GM21360 (cell line): ENCODE measurements around the gene TPO.
"Not testable (repeated sequence)": the region's sequence is repeated elsewhere in the genome, so short reads cannot be mapped to it uniquely, and the experiment has no call there.

Experiments
- ATAC-seq: cut with Tn5 transposase; IDR thresholded peaks from one replicate; pipeline ENCODE4 v1.9.1; 2021; ENCODE audit warnings: mild to moderate bottlenecking, moderate library complexity; ENCODE audit not compliant: unreplicated experiment

The TPO gene

DNA sequence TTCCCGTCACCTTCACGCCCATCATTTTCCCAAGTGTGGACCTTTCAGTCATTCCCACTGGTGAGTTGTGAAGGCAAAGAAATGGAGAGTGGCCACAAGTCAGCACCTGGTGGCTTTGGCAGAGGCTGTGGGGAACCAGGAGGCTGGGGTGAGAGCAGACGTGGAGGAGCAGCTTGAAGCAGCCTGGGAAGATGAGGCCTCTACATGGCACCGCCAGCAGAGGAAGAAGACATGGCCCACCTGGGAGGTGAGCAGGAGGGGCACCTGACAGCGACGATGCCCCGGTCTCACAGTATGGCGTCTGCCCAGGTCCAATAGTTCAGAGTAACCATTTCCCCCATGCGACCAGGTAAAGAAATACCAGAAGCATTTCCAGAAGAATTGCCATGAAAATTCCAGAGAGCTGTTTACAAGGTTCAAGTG, 69.0 kb downstream of the TPO start:
- ATAC-seq, result no peak

DNA sequence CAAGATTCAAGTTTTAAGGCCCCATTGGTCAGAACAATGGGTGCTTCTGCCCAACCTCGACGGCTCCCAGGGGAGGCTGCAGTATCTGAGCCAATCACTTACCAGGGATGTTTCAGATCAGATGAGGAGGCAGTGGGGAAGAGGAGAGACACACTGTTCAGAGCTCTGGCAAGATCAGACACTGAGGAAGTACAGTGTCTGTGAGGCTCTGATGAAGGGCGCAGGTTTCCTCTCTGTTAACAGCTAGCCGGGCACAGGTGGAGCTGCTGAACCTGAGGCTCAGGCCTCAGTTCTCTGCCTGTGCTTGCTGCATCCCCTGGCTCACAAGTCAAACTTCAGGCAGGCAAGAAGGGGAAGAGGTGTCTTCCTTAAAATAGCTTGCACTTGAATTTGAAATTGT, 69.7 kb downstream of the TPO start:
- ATAC-seq, result no peak

DNA sequence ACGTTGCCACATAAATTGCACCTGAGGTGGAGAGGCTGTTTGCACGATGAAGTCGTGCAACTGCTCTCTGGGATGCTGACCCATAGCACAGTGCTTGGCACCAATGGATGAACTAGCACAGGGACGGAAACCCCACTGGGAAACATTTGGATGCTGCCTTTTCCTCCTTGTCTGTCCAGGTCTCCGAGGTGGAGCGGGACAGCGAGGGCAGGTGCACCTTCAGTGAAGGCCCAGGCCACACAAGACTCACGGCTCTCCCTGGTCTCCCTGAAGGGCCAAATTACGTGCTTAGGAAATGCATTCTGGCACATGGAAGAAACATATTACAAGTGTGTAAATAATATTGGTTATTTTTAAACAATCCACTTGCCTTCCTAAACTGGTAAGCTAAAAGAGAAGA, 70.3 kb downstream of the TPO start:
- no peak for ATAC-seq

DNA sequence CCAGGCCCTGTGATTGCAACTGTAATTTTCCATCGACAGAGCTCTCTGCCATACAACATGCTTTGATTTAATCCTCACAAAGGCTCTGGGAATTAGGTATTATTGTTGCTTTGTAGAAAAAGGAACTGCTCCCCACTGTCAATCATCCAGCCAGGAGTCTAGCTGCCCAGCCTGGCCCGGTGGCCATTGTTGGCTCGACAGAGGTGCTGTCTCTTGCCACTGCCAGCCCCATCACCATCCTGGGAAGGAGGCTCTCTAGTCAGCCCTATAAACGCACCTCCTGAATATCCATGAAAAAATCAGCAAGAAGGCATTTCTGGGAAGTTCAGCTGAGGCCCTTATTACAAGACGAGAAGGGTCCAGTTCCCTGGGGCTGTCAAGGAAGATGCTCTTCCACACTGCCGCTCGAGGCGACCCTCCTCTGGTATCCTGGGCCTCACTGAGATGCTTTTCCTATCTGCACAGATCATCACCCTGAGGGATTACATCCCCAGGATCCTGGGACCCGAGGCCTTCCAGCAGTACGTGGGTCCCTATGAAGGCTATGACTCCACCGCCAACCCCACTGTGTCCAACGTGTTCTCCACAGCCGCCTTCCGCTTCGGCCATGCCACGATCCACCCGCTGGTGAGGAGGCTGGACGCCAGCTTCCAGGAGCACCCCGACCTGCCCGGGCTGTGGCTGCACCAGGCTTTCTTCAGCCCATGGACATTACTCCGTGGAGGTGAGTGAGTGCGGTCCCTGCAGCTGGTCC, 71.0 kb downstream of the TPO start:
- no peak for ATAC-seq

DNA sequence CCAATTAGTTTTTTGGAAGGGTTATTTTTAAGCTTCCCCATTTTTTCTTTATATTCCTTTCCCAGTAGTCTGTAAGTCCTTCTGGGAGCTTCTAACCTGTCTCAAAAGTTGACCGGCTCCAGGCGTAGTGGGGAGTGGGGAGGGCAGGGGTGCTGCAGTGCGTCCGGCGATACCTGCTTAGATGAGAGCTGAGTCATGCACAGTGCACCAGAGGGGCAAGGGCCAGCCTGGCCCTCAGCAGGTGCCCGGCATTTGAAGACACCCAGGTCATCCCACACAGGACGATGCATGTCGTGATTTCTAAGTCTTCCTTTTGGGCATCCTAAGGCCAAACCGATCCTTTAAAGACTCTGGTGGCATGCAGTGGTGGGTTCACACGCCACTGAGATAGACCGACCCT, 73.4 kb downstream of the TPO start:
- ATAC-seq, result no peak

DNA sequence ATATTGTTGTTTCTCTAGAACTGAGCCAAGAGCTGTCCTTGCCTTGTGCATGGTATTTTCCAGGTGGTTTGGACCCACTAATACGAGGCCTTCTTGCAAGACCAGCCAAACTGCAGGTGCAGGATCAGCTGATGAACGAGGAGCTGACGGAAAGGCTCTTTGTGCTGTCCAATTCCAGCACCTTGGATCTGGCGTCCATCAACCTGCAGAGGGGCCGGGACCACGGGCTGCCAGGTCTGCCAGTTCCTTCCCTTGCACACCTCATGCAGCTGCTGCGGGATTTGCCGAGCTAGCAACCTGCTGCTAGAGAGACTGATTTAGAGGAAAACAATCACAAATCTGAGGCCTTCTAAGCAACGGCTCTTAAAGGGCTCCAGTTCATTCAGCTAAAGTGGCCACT, 74.5 kb downstream of the TPO start:
- ATAC-seq, result no peak

DNA sequence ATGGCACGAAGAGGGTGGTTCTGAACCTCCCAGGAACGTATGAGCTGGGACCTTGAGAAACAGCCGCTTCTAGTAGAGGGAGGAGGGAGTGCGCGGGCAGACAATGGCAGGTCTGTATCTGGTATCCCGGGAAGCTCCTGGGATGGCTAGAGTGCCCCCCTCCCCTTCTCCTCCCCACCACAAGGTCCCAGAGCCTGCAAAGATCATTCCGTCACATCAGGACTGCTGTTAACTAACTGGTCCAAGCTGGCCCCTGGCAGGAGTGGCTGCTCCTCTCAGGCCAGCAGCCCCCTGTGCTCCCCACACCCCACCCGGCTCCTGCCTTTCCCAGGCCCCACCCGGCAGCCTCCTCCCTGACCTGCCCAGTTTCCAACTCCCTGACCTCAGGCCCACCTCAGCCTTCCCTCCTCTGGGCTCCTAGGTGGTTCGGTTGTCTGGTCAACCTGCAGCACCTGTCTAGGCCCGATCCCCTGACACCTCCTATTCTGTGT, 75.0 kb downstream of the TPO start:
- no peak for ATAC-seq

DNA sequence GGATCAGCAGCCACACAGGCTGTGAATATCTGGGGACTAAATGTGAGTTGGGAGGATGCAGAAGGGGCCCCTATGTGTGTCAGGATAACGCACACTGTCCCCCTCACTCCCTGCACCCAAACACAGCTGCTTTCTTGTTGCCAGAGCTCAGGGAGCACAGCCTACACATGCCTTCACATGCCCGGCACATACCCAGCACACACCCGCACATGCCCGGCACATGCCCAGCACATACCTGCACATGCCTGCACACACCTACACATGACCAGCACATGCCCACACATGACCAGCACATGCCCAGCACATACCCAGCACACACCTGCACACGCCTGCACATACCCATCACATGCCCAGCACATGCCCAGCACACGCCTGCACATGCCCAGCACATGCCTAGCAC, 75.6 kb downstream of the TPO start:
- ATAC-seq, result no peak

DNA sequence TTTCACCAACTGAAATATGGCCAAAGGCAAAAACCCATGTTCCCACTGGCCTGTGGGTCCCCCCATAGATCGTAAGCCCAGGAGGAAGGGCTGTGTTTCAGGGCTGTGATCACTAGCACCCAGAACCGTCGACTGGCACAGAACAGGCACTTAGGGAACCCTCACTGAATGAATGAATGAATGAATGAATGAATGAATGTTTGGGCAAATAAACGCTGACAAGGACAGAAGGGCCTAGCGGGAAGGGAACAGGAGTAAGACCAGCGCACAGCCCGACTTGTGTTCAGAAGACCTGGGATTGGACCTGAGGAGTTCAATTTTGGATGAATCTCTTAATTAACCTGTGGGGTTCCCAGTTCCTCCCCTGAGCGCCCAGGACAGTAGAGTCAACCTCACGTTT, 76.2 kb downstream of the TPO start:
- ATAC-seq, result no peak

DNA sequence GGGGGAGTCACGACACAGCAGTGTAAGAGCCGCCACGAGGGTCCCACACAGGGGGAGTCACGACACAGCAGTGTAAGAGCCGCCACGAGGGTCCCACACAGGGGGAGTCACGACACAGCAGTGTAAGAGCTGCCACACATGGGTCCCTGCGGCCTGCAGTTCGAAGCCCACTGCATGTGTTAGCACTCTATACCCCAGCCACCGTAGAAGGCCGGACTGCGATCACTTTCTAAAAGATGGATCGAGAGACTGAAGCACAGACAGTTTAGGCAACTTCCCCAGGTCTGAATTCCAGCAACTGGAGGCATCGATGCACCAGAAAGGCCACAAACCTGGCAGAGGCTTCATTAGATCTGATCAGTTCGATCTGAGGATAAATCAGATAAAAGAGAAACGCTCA, 77.1 kb downstream of the TPO start:
- not testable (repeated sequence) for ATAC-seq

DNA sequence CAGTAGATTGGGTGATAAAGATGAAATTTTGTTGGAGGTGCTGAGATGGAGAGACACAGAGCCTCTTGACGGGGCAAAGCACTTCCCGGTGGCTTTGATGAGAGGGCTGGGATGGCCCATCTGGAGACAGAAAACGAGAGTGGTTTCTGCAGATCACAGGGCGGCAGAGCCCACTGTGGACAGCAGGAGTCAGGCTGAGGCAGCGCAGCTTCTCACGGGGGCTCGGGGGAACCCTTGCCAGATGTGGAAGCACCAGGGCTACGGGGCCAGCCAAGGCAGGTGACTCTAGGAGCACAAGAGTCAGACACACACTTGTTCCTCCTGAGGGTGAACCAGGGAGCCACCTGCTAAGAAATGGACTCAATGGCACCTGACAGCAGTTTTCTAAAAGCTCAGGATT, 78.5 kb downstream of the TPO start:
- no peak for ATAC-seq

DNA sequence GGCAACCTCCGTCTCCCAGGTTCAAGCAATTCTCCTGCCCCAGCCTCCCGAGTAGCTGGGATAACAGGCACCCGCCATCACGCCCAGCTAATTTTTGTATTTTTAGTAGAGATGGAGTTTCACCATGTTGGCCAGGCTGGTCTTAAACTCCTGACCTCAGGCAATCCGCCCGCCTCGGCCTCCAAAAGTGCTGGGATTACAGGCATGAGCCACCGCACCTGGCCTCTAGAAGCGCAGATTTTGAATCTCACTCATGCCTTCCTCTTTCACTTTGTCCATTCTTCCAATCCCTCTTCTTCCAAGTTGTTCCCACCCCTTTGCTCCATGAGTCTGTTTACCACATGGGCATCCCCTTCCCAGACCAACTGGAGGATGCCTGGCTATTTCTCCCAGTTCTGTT, 79.0 kb downstream of the TPO start:
- not testable (repeated sequence) for ATAC-seq

DNA sequence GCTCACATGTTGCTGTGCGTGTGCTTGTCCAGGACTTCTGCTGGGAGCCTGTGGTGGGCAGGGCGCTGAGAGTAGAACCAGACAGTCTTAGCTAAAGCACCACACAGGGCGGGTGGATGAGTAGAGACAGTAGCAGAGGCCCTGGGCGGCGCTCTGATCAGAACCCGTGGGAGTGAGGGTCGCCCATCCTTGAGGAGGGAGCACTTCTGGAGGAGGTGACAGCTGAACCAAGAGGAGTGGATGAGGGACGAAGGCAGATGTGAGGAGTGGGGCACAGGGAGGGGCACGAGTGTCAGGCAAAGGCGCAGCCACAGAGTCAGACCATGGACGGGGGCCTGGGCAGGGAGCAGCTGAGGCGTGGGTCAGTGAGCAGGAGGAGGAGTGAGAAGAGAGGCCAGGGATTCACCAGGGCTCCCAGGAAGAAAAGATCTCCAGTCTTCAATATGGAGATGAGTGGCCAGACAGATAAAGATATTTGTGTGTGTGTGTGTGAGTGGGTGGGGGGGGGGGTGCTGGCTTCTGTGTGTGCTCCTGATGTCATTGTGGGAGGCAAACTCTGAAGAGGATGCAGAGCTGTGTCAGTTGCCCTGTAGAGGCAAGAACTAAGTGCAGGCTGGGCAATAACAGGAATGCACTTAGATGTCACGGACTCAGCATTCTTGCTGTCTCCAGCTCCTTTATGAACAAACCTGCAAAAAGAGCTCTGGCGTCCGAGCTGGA, 79.6 kb downstream of the TPO start:
- ATAC-seq, result no peak

DNA sequence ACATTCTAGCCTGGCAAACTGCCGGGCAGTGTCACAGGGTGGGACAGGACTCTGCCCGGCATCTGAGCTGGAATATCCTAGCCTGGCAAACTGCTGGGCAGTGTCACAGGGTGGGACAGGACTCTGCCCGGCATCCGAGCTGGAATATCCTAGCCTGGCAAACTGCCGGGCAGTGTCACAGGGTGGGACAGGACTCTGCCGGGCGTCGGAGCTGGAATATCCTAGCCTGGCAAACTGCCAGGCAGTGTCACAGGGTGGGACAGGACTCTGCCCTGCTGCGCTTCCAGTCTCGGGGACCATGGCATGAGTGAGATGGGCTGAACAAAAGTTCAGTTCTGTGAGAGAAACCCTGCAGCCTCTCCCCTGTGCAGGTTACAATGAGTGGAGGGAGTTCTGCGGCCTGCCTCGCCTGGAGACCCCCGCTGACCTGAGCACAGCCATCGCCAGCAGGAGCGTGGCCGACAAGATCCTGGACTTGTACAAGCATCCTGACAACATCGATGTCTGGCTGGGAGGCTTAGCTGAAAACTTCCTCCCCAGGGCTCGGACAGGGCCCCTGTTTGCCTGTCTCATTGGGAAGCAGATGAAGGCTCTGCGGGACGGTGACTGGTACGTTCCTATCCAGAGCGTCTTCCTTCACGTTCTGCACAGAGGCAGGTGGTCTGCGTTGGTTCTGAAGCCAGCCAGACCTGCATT, 80.3 kb downstream of the TPO start:
- no peak for ATAC-seq

DNA sequence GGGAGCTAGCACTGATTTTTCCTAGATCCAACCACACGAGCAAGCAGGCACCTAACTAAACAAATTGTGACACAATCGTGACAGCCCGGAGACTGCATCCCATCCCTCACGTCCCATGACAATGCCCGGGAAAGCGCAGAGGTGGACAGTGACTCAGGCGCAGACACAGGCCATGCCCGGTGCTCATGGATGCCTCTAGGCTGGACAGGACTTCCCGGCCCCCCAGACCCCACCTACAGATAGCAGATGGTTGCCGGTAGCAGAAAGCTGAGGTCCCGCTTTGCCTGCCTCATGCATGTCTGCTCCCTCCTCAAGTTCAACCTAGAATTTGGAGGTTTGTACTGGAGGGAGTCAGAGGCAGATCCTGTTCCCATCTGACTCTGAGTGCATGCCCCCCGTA, 81.0 kb downstream of the TPO start:
- ATAC-seq, result no peak

DNA sequence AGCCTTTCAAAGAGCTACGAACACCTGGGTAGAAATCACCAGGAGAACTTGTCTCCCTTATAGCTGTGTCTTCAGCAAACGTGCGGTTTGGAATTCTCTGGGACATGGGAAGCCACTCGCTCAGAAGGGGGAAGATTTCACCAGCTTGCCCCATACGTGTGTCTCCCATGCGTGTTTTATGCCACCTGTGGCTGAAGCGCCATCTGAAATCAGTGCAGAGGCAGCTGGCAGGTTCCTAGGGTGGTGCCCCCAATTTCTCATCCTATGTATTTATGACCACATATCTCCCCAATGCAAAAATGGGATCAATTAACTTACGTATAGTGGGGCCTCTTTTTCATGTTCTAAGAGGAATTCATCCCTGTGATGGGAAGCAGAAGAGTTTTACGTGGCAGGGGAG, 81.6 kb downstream of the TPO start:
- no peak for ATAC-seq

DNA sequence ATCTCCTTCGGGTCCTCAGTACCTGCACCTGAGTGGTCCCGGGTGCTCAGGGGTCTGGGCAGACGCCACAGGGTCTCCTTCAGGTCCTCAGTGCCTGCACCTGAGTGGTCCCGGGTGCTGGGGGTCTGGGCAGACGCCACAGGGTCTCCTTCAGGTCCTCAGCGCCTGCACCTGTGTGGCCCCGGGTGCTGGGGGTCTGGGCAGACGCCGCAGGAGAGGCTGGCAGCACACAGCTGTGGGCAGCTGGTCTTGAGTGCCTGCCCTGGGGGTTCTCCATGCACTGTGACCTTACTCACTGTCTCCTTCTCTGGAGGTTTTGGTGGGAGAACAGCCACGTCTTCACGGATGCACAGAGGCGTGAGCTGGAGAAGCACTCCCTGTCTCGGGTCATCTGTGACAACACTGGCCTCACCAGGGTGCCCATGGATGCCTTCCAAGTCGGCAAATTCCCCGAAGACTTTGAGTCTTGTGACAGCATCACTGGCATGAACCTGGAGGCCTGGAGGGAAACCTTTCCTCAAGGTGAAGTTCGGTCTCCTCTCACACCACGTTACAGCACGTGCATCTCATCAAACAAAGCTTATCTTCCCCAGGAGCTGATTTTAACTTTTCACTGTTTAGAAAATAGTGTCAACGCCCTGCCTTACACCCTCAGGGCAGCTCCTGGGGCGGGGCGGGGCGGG, 82.6 kb downstream of the TPO start:
- no peak for ATAC-seq

DNA sequence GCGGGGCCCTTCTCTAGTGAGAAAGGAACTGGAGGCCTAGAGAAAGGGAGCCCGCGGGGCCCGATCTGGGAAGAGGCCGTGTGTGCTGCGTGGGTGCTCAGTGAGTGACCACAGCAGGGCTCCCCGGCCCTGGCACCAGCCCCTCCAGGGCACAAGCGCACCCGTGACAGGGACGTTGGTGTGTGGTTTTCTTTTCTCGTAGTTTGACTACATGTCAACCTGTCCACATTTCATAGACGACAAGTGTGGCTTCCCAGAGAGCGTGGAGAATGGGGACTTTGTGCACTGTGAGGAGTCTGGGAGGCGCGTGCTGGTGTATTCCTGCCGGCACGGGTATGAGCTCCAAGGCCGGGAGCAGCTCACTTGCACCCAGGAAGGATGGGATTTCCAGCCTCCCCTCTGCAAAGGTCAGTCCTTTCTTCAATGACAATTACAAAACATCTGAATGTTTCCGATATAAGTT, 83.1 kb downstream of the TPO start:
- ATAC-seq, result no peak

DNA sequence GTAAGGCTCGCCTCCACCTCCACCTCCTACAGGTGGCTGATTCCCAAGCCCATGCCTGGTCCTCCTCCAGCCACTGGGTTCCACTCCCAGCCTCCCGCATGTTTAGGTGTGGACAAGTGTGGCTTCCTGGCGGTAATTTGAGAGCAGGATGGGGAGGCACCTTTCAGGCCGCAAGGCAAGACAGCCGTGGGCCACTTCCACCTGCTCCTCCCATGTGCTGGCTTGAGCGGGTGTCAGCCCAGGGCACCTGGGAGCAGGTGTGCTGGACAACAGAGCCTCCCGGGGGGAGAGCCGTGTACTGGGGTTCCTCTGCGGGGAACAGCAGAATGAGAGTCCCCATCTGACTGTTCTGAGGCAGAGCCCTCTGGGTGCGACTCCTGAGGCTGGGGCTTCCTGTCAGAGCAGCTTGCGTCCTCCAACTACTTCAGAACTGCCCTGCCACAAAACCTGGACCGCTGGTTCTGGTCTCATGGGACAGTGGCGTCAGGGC, 83.9 kb downstream of the TPO start:
- no peak for ATAC-seq

DNA sequence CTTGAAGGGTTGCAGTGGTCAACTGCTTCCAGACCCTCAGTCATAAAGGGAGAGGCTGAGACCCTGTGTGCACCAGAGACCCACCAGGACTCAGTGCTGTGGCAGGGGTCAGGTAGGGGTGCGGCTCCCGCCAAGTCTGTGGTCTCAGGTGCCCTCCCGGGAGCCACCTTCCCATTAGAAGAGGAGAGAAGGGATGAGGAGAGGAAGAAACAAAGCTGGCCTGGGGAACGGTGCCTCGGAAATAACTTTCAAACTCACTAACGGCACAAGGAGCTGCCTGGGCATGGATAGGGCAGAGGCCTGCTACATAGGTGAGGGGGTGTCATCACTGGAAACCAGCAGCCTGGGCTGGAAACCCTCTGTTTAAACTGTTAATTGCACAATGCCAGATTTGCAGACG, 84.9 kb downstream of the TPO start:
- no peak for ATAC-seq
